GM23338 (cell line): Measurements from ENCODE around the gene POP7. TPM values are rescaled to one million over a fixed set of nuclear protein-coding genes. Genes with fewer than 3 reads are reported as not detected.

Source experiments
- ATAC-seq: fragments of 200-7000 bp; cut with Tn5 transposase; 3 replicates; pipeline ENCODE4 v1.9.1; 2020
- DNase-seq: peaks from one replicate; pipeline ENCODE4 v3.0.0-alpha.2; 2015; ENCODE audit warnings: low spot score
- H2AFZ ChIP-seq: fragments of 200-600 bp; sonication (generic); 2 replicates; pipeline ENCODE4 v1.8.0; 2016; ENCODE audit warnings: antibody characterized with exemption, mild to moderate bottlenecking, moderate library complexity
- H3F3A ChIP-seq: fragments of 200-600 bp; sonication (generic); replicated peaks from 2 replicates; pipeline ENCODE4 v1.8.0; 2017; ENCODE audit warnings: antibody characterized with exemption, mixed run types, low read depth
- H3K27ac ChIP-seq: fragments of 200-600 bp; sonication (generic); 2 replicates; pipeline ENCODE4 v1.6.1; 2016; ENCODE audit warnings: low read depth
- H3K27me3 ChIP-seq: fragments of 200-600 bp; sonication (generic); 2 replicates; pipeline ENCODE4 v1.8.0; 2016; ENCODE audit warnings: mild to moderate bottlenecking, mixed run types, moderate library complexity; ENCODE audit not compliant: insufficient read depth
- H3K36me3 ChIP-seq: fragments of 200-600 bp; sonication (generic); 2 replicates; pipeline ENCODE4 v1.8.0; 2016; ENCODE audit warnings: mild to moderate bottlenecking; ENCODE audit not compliant: insufficient read depth
- H3K4me1 ChIP-seq: fragments of 200-600 bp; sonication (generic); 2 replicates; pipeline ENCODE4 v1.8.0; 2016; ENCODE audit warnings: mild to moderate bottlenecking, moderate library complexity; ENCODE audit not compliant: insufficient read depth
- H3K4me2 ChIP-seq: fragments of 200-600 bp; sonication (generic); 2 replicates; pipeline ENCODE4 v1.7.1; 2017; ENCODE audit warnings: mixed run types
- H3K4me3 ChIP-seq: fragments of 200-600 bp; sonication (generic); 2 replicates; pipeline ENCODE4 v1.6.1; 2016; ENCODE audit warnings: mixed run types
- H3K79me2 ChIP-seq: fragments of 200-600 bp; sonication (generic); replicated peaks from 2 replicates; pipeline ENCODE4 v1.8.0; 2017; ENCODE audit warnings: mild to moderate bottlenecking; ENCODE audit not compliant: insufficient read depth
- H3K9me2 ChIP-seq: fragments of 200-600 bp; sonication (generic); 2 replicates; pipeline ENCODE4 v1.8.0; 2017; ENCODE audit not compliant: insufficient read depth
- H4K20me1 ChIP-seq: fragments of 200-600 bp; sonication (generic); replicated peaks from 2 replicates; pipeline ENCODE4 v1.8.0; 2017; ENCODE audit warnings: mild to moderate bottlenecking; ENCODE audit not compliant: insufficient read depth
- H3K27ac Mint-ChIP-seq: 2 replicates; pipeline ENCODE4 v1.8.0; 2020; ENCODE audit warnings: inconsistent platforms, mild to moderate bottlenecking, moderate library complexity, mixed read lengths
- H3K27me3 Mint-ChIP-seq: 3 replicates; pipeline ENCODE4 v1.8.0; 2022; ENCODE audit warnings: low read depth, mild to moderate bottlenecking, moderate library complexity, mixed read lengths, inconsistent platforms; ENCODE audit not compliant: insufficient read depth, poor library complexity
- H3K36me3 Mint-ChIP-seq: 3 replicates; pipeline ENCODE4 v1.8.0; 2021; ENCODE audit warnings: low read depth, mild to moderate bottlenecking, inconsistent platforms, moderate library complexity, mixed read lengths
- H3K4me1 Mint-ChIP-seq: 3 replicates; pipeline ENCODE4 v1.8.0; 2020; ENCODE audit warnings: mild to moderate bottlenecking, inconsistent platforms, mixed read lengths
- H3K4me3 Mint-ChIP-seq: 3 replicates; pipeline ENCODE4 v1.8.0; 2021; ENCODE audit warnings: moderate library complexity, mild to moderate bottlenecking, inconsistent platforms, mixed read lengths
- H3K9me3 Mint-ChIP-seq: 3 replicates; pipeline ENCODE4 v1.8.0; 2020; ENCODE audit warnings: moderate library complexity, mild to moderate bottlenecking, inconsistent platforms, mixed read lengths
- CREB1 ChIP-seq: fragments of 250-450 bp; sonication (Bioruptor Pico); IDR thresholded peaks from 2 replicates; pipeline ENCODE4 v1.5.0; 2020; ENCODE audit warnings: low read depth, mild to moderate bottlenecking, moderate library complexity
- CTCF ChIP-seq, 2 experiments: fragments of 200-600 bp in 1 of 2; sonication (generic) in 1 of 2; conservative IDR thresholded peaks; 2 replicates each; pipeline versions ENCODE4 v1.5.1 to v1.6.1; 2016 to 2017; ENCODE audit warnings: antibody characterized with exemption in 2 of 2, low read depth in 2 of 2, mild to moderate bottlenecking in 2 of 2, moderate library complexity in 1 of 2
- ETS1 ChIP-seq: IDR thresholded peaks from 2 replicates; pipeline ENCODE4 v1.6.1; 2016; ENCODE audit warnings: antibody characterized with exemption
- EZH2 ChIP-seq: fragments of 200-600 bp; sonication (generic); IDR thresholded peaks from one replicate; pipeline ENCODE4 v1.8.0; 2017; ENCODE audit warnings: antibody characterized with exemption, mild to moderate bottlenecking, low read depth; ENCODE audit not compliant: unreplicated experiment
- EZH2phosphoT487 ChIP-seq: fragments of 200-600 bp; sonication (generic); IDR thresholded peaks from one replicate; pipeline ENCODE4 v1.8.1; 2018; ENCODE audit warnings: antibody characterized with exemption; ENCODE audit not compliant: unreplicated experiment
- JUNB ChIP-seq: IDR thresholded peaks from one replicate; pipeline ENCODE4 v1.6.1; 2016; ENCODE audit warnings: antibody characterized with exemption; ENCODE audit not compliant: unreplicated experiment
- NANOG ChIP-seq: IDR thresholded peaks from 2 replicates; pipeline ENCODE4 v1.6.1; 2016; ENCODE audit warnings: antibody characterized with exemption, borderline replicate concordance
- POLR2AphosphoS5 ChIP-seq: IDR thresholded peaks from 2 replicates; pipeline ENCODE4 v1.6.1; 2016; ENCODE audit warnings: antibody characterized with exemption, low read depth
- REST ChIP-seq: IDR thresholded peaks from one replicate; pipeline ENCODE4 v1.6.1; 2018; ENCODE audit warnings: antibody characterized with exemption; ENCODE audit not compliant: unreplicated experiment
- STAT1 ChIP-seq: IDR thresholded peaks from one replicate; pipeline ENCODE4 v1.6.1; 2016; ENCODE audit warnings: antibody characterized with exemption; ENCODE audit not compliant: unreplicated experiment
- ZNF114 ChIP-seq: fragments of 250-450 bp; sonication (Bioruptor Pico); IDR thresholded peaks from 2 replicates; pipeline ENCODE4 v1.5.0; 2020; ENCODE audit warnings: mild to moderate bottlenecking, moderate library complexity
- ZNF331 ChIP-seq: fragments of 250-450 bp; sonication (Bioruptor Pico); IDR thresholded peaks from 2 replicates; pipeline ENCODE4 v1.5.0; 2020; ENCODE audit warnings: low read depth, mild to moderate bottlenecking, moderate library complexity
- ZNF462 ChIP-seq: fragments of 250-450 bp; sonication (Bioruptor Pico); IDR thresholded peaks from 2 replicates; pipeline ENCODE4 v1.5.0; 2020; ENCODE audit warnings: mild to moderate bottlenecking, moderate library complexity
- polyA plus RNA-seq: library from polyadenylated mRNA; unstranded; fragments of >200 nt; fragmentation: Nextera tagmentation; extraction: Ambion mirVana; gene quantifications from 2 replicates; pipeline ENCODE4 v1.2.1, GENCODE V29; 2016
- total RNA-seq: library from RNA; depleted of rRNA; stranded (reverse); fragments of >200 nt; shearing (Covaris generic); gene quantifications from 2 replicates; pipeline ENCODE4 v1.2.3, GENCODE V29; 2014

POP7 gene
- total and polyA plus RNA-seq, 2 experiments from 2014 or later = 110 to 216 TPM

- no peak for TF ChIP-seq ZNF462 (CRISPR knock-in tag)
Measured at GRCh38 chr7:100685631-100686145, 20.2 kb upstream of the POP7 start (continued).

- H3K27ac Mint-ChIP-seq = no peak overlapping the region
- DNase-seq (no peak), ATAC-seq (no peak)
- no peaks in the 10 kb centered on the region for H3K9me3 Mint-ChIP-seq
- Histone ChIP-seq H2AFZ (no peak overlapping the region), H3K4me3 (no peak overlapping the region), H3K79me2 (peaks cover 36% of the 10 kb centered on the region), H3K27me3 (no peaks in the 10 kb centered on the region), H3F3A (peaks cover 16% of the 10 kb centered on the region; the same call in 1 of the 2 replicates), H3K4me2 (no peak overlapping the region), H3K9me2 (no peaks in the 10 kb centered on the region), H3K4me1 (peaks cover 8% of the 10 kb centered on the region; the same call in 1 of the 2 replicates), H4K20me1 (peaks cover 30% of the 10 kb centered on the region), H3K27ac (no peak overlapping the region), H3K36me3 (peaks cover 9% of the 10 kb centered on the region)
- H3K4me3 Mint-ChIP-seq = no peak overlapping the region
- H3K36me3 Mint-ChIP-seq = peaks cover 69% of the 10 kb centered on the region
- H3K27me3 Mint-ChIP-seq = peaks cover 15% of the 10 kb centered on the region
- H3K4me1 Mint-ChIP-seq = peaks cover 14% of the 10 kb centered on the region
- no peak for TF ChIP-seq EZH2
- no peak for TF ChIP-seq NANOG
- no peak for TF ChIP-seq REST
- no peak for TF ChIP-seq CTCF (conservative IDR thresholded peaks at IDR 0.05; ENCODE audit: low read depth in 2 of 2)
- TF ChIP-seq ZNF114 (CRISPR knock-in tag) = no peak
- TF ChIP-seq CREB1 (CRISPR knock-in tag) = no peak
- TF ChIP-seq EZH2phosphoT487 = no peak
- no peak for TF ChIP-seq ZNF331
- no peak for TF ChIP-seq POLR2AphosphoS5
- TF ChIP-seq JUNB = no peak
- no peak for TF ChIP-seq STAT1
- no peak for TF ChIP-seq ETS1
Measured at GRCh38 chr7:100686201-100686821, 19.6 kb upstream of the POP7 start.
